Measurements from ENCODE around the gene CORIN. TPM values are rescaled to one million over a fixed set of nuclear protein-coding genes. Genes with fewer than 3 reads are reported as not detected.
A peak's percentile ranks its signal among the peaks of the same experiment; 100 is the strongest.

The CORIN gene
- total and polyA plus RNA-seq, 2 experiments from 2014 or later = not detected

GRCh38 chr4:47840291-47840690, 2.4 kb upstream of the CORIN start (continued):
- TF ChIP-seq EZH2 (IDR thresholded peaks at IDR 0.05; ENCODE audit: low read depth, unreplicated experiment) = no peak
- TF ChIP-seq, protein P1, sequence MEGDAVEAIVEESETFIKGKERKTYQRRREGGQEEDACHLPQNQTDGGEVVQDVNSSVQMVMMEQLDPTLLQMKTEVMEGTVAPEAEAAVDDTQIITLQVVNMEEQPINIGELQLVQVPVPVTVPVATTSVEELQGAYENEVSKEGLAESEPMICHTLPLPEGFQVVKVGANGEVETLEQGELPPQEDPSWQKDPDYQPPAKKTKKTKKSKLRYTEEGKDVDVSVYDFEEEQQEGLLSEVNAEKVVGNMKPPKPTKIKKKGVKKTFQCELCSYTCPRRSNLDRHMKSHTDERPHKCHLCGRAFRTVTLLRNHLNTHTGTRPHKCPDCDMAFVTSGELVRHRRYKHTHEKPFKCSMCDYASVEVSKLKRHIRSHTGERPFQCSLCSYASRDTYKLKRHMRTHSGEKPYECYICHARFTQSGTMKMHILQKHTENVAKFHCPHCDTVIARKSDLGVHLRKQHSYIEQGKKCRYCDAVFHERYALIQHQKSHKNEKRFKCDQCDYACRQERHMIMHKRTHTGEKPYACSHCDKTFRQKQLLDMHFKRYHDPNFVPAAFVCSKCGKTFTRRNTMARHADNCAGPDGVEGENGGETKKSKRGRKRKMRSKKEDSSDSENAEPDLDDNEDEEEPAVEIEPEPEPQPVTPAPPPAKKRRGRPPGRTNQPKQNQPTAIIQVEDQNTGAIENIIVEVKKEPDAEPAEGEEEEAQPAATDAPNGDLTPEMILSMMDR (conservative IDR thresholded peaks at IDR 0.05; ENCODE audit: low read depth in 2 of 2) = no peak

DNA sequence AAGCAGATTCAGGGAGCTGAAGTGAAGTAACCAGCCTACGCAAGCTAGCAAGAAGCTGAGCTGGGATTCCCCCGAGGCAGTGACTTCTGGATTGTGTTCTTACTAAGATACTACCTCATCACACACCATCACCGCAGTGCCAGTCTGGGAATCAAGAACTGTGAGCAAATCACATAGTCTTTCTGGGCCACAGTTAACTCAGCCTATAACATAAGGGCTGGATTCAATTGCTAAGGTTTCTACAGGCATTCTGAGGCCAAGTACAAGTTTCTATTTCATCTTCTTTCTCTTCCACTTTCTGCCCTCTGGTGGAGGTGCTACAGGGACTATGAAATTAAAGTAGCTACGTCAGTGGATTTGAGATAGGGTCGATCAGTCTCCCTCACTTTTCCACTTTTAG, 1.4 kb upstream of the CORIN start:
- H3K36me3 Mint-ChIP-seq (ENCODE audit: low read depth) = peaks cover 8% of the 10 kb centered on the region; the same call in 1 of the 3 replicates
- H3K9me3 Mint-ChIP-seq = no peaks in the 10 kb centered on the region
- ATAC-seq = no peak
- Histone ChIP-seq H3K4me2 (no peak overlapping the region), H3K9me2 (ENCODE audit: insufficient read depth) (no peaks in the 10 kb centered on the region), H3F3A (replicated peaks; ENCODE audit: low read depth) (no peaks in the 10 kb centered on the region), H3K4me1 (ENCODE audit: insufficient read depth) (peaks cover 18% of the 10 kb centered on the region), H4K20me1 (replicated peaks; ENCODE audit: insufficient read depth) (peaks cover 12% of the 10 kb centered on the region), H3K79me2 (replicated peaks; ENCODE audit: insufficient read depth) (no peaks in the 10 kb centered on the region), H2AFZ (no peak overlapping the region), H3K36me3 (ENCODE audit: insufficient read depth) (peaks cover 5% of the 10 kb centered on the region; the same call in 1 of the 2 replicates), H3K4me3 (no peak overlapping the region), H3K27me3 (ENCODE audit: insufficient read depth) (peaks cover 14% of the 10 kb centered on the region; the same call in 1 of the 2 replicates), H3K27ac (ENCODE audit: low read depth) (no peak overlapping the region)
- H3K27me3 Mint-ChIP-seq (ENCODE audit: insufficient read depth, low read depth, poor library complexity) = peaks cover 21% of the 10 kb centered on the region
- DNase-seq (ENCODE audit: low spot score) = peak; percentile 61
- H3K4me1 Mint-ChIP-seq = peaks cover 25% of the 10 kb centered on the region
- no peak overlapping the region for H3K4me3 Mint-ChIP-seq
- no peak overlapping the region for H3K27ac Mint-ChIP-seq
- TF ChIP-seq POLR2AphosphoS5 (IDR thresholded peaks at IDR 0.05; ENCODE audit: low read depth) = no peak
- no peak for TF ChIP-seq STAT1 (IDR thresholded peaks at IDR 0.05; ENCODE audit: unreplicated experiment)
- TF ChIP-seq, protein P1 (conservative IDR thresholded peaks at IDR 0.05; ENCODE audit: low read depth in 2 of 2) = peak; percentile 49 to 53; a peak in 3 of 4 replicates
- TF ChIP-seq EZH2phosphoT487 (IDR thresholded peaks at IDR 0.05; ENCODE audit: unreplicated experiment) = no peak
- no peak for TF ChIP-seq ZNF331 (CRISPR knock-in tag; IDR thresholded peaks at IDR 0.05; ENCODE audit: low read depth)

- Histone ChIP-seq H3K36me3 (ENCODE audit: insufficient read depth) (no peaks in the 10 kb centered on the region), H2AFZ (no peak overlapping the region), H3K4me2 (peak overlapping the region; percentile 93), H3K4me3 (peak overlapping the region; percentile 79), H3K9me2 (ENCODE audit: insufficient read depth) (no peaks in the 10 kb centered on the region), H3F3A (replicated peaks; ENCODE audit: low read depth) (no peaks in the 10 kb centered on the region), H3K27ac (ENCODE audit: low read depth) (no peak overlapping the region), H3K79me2 (replicated peaks; ENCODE audit: insufficient read depth) (no peaks in the 10 kb centered on the region), H3K4me1 (ENCODE audit: insufficient read depth) (peaks cover 18% of the 10 kb centered on the region), H4K20me1 (replicated peaks; ENCODE audit: insufficient read depth) (peaks cover 12% of the 10 kb centered on the region), H3K27me3 (ENCODE audit: insufficient read depth) (peaks cover 14% of the 10 kb centered on the region; the same call in 1 of the 2 replicates)
- ATAC-seq (peak; percentile 9), DNase-seq (ENCODE audit: low spot score) (peak; percentile 61)
- Mint-ChIP-seq H3K27ac (no peak overlapping the region), H3K9me3 (peaks cover under 1% of the 10 kb centered on the region; the same call in 1 of the 3 replicates), H3K27me3 (ENCODE audit: insufficient read depth, low read depth, poor library complexity) (peaks cover 21% of the 10 kb centered on the region), H3K4me3 (peak overlapping the region; percentile 79), H3K36me3 (ENCODE audit: low read depth) (peaks cover under 1% of the 10 kb centered on the region; the same call in 1 of the 3 replicates), H3K4me1 (peaks cover 25% of the 10 kb centered on the region)
- TF ChIP-seq NANOG (IDR thresholded peaks at IDR 0.05; ENCODE audit: borderline replicate concordance) = no peak
- TF ChIP-seq, protein P1 (conservative IDR thresholded peaks at IDR 0.05; ENCODE audit: low read depth in 2 of 2) = peak in 1 of 2 experiments; percentile 39; a peak in 3 of 4 replicates
- no peak for TF ChIP-seq STAT1 (IDR thresholded peaks at IDR 0.05; ENCODE audit: unreplicated experiment)
Measured at GRCh38 chr4:47838445-47838844, 578 bp upstream of the CORIN start.

All from GM23338 (cell line).